PFSK-1 (cell line): ENCODE results near the gene CD72.

Source experiments
- FOXP2 ChIP-seq: optimal IDR thresholded peaks from 2 replicates; pipeline ENCODE3; 2011; ENCODE audit warnings: borderline replicate concordance, control low read depth, inconsistent platforms; ENCODE audit not compliant: insufficient read depth; ENCODE audit errors: extremely low read length, extremely low read depth
- POLR2AphosphoS5 ChIP-seq: IDR thresholded peaks from 2 replicates; pipeline ENCODE4 v1.6.1; 2012; ENCODE audit warnings: low read depth, mild to moderate bottlenecking, control low read depth, low read length, moderate library complexity
- REST ChIP-seq, 2 experiments: IDR thresholded peaks; 2 replicates each; pipeline versions ENCODE4 v1.6.1 to v1.8.0; 2011 to 2012; ENCODE audit warnings: low read depth in 2 of 2, low read length in 2 of 2, control low read depth in 1 of 2, inconsistent platforms in 1 of 2, mild to moderate bottlenecking in 1 of 2, moderate library complexity in 1 of 2; ENCODE audit not compliant: insufficient read depth in 1 of 2
- SIN3A ChIP-seq: IDR thresholded peaks from 2 replicates; pipeline ENCODE4 v1.6.1; 2012; ENCODE audit warnings: mild to moderate bottlenecking, low read length, moderate library complexity, borderline replicate concordance; ENCODE audit not compliant: insufficient read depth
- TAF1 ChIP-seq: IDR thresholded peaks from 2 replicates; pipeline ENCODE4 v1.6.1; 2012; ENCODE audit warnings: low read length, control low read depth, borderline replicate concordance; ENCODE audit not compliant: insufficient read depth

- no peak for TF ChIP-seq TAF1
- TF ChIP-seq POLR2AphosphoS5 = no peak
- no peak for TF ChIP-seq SIN3A
- TF ChIP-seq REST (IDR thresholded peaks at IDR 0.05; ENCODE audit: insufficient read depth in 1 of 2, low read depth in 2 of 2, low read length in 2 of 2) = no peak
- no peak for TF ChIP-seq FOXP2
Observed at GRCh38 chr9:35569206-35569605, 49.0 kb downstream of the CD72 start.
